HepG2 (cell line): Measurements from ENCODE around the gene SEC11A. TPM values are rescaled to one million over a fixed set of nuclear protein-coding genes. Genes with fewer than 3 reads are reported as not detected.

Experiments used
- ATAC-seq: fragments of 200-7000 bp; cut with Tn5 transposase; 3 replicates; pipeline ENCODE4 v1.9.1; 2020; ENCODE audit warnings: mild to moderate bottlenecking, moderate library complexity
- BruUV-seq: library from RNA; stranded (reverse); fragments of 400-500 nt; replicated peaks from 2 replicates; lab custom pipeline; 2021; lab: Mats Ljungman, UMichigan
- CTCF ChIA-PET: fragments of 300-600 bp; formaldehyde crosslinking; extraction: SDS; loops from one replicate; lab custom pipeline; 2021; ENCODE audit warnings: low total read pairs, inconsistent platforms, low intra/inter-chr PET ratio; lab: Yijun Ruan, JAX
- POLR2A ChIA-PET: fragments of 350-600 bp; sonication (Branson Sonifier 250); formaldehyde crosslinking; loops from one replicate; lab custom pipeline; 2020; ENCODE audit warnings: antibody characterized with exemption, inconsistent platforms; lab: Yijun Ruan, JAX
- DNase-seq: peaks from one replicate; pipeline ENCODE4 v3.0.0-alpha.2; 2015; ENCODE audit warnings: low spot score
- FAIRE-seq: peaks from 3 replicates; lab custom pipeline; 2011; peaks lifted over from hg19 to GRCh38; lab: Jason Lieb, UNC
- H2AFZ ChIP-seq: one replicate; pipeline ENCODE4 v1.6.1; 2011; ENCODE audit warnings: low read length, inconsistent platforms
- H3K27ac ChIP-seq: fragments of 300-600 bp; 3 replicates; pipeline ENCODE4 v1.8.0; 2011; ENCODE audit warnings: mixed run types, mild to moderate bottlenecking, mixed read lengths, low read length, inconsistent platforms; ENCODE audit not compliant: insufficient read depth; ENCODE audit errors: extremely low read length
- H3K27me3 ChIP-seq, 2 experiments: fragments of 200-600 bp in 1 of 2; 2 replicates in 1 of 2; 3 replicates in 1 of 2; pipeline versions ENCODE4 v1.6.0 to v1.8.0; 2011; ENCODE audit warnings: low read length in 2 of 2, mild to moderate bottlenecking in 2 of 2, moderate library complexity in 2 of 2, inconsistent platforms in 1 of 2; ENCODE audit not compliant: insufficient read depth in 2 of 2, control insufficient read depth in 1 of 2
- H3K36me3 ChIP-seq, 2 experiments: fragments of 200-600 bp in 1 of 2; replicated peaks in 1 of 2; 2 replicates in 1 of 2; 3 replicates in 1 of 2; pipeline versions ENCODE4 v1.5.1 to v1.8.0; 2011; ENCODE audit warnings: low read length in 2 of 2, inconsistent platforms in 1 of 2; ENCODE audit not compliant: insufficient read depth in 2 of 2, control insufficient read depth in 1 of 2
- H3K4me1 ChIP-seq: 2 replicates; pipeline ENCODE4 v1.5.1; 2012; ENCODE audit warnings: low read length, inconsistent platforms; ENCODE audit not compliant: insufficient read depth
- H3K4me2 ChIP-seq: 2 replicates; pipeline ENCODE4 v1.6.0; 2011; ENCODE audit warnings: low read depth, low read length, inconsistent platforms
- H3K4me3 ChIP-seq, 3 experiments: fragments of 200-600 bp in 1 of 3; sonication (generic), shearing (Covaris generic) in 1 of 3; replicated peaks in 1 of 3; 2 replicates each; pipeline ENCODE4 v1.5.1; 2011 to 2016; ENCODE audit warnings: low read length in 3 of 3, inconsistent platforms in 2 of 3, low read depth in 2 of 3, mild to moderate bottlenecking in 2 of 3, control low read depth in 1 of 3, mixed read lengths in 1 of 3; ENCODE audit not compliant: insufficient read depth in 1 of 3
- H3K79me2 ChIP-seq: one replicate; pipeline ENCODE4 v1.6.1; 2011; ENCODE audit warnings: low read length, inconsistent platforms; ENCODE audit not compliant: insufficient read depth
- H3K9ac ChIP-seq: 2 replicates; pipeline ENCODE4 v1.6.0; 2011; ENCODE audit warnings: mild to moderate bottlenecking, low read depth, low read length, inconsistent platforms; ENCODE audit not compliant: insufficient read depth
- H3K9me3 ChIP-seq: 2 replicates; pipeline ENCODE4 v1.5.1; 2012; ENCODE audit warnings: mild to moderate bottlenecking, low read length
- H4K20me1 ChIP-seq: 2 replicates; pipeline ENCODE4 v1.6.0; 2011; ENCODE audit warnings: inconsistent platforms, mild to moderate bottlenecking, low read length, moderate library complexity; ENCODE audit not compliant: insufficient read depth
- AGO1 ChIP-seq: fragments of 200-400 bp; formaldehyde crosslinking; IDR thresholded peaks from 2 replicates; pipeline ENCODE4 v1.6.1; 2017; ENCODE audit warnings: mild to moderate bottlenecking, low read depth, low read length, moderate library complexity; ENCODE audit not compliant: poor library complexity, severe bottlenecking
- DPF2 ChIP-seq: sonication (generic); formaldehyde crosslinking; IDR thresholded peaks from 2 replicates; pipeline ENCODE4 v1.4.0; 2020; ENCODE audit warnings: mild to moderate bottlenecking, low read depth, missing genetic modification reagents, borderline replicate concordance
- GMEB1 ChIP-seq: sonication (generic); formaldehyde crosslinking; IDR thresholded peaks from 2 replicates; pipeline ENCODE4 v1.5.1; 2020; ENCODE audit warnings: missing genetic modification reagents, mild to moderate bottlenecking, borderline replicate concordance
- GPBP1L1 ChIP-seq: sonication (generic); formaldehyde crosslinking; IDR thresholded peaks from 2 replicates; pipeline ENCODE4 v1.5.0; 2020; ENCODE audit warnings: mild to moderate bottlenecking, missing genetic modification reagents
- IKZF4 ChIP-seq: sonication (generic); formaldehyde crosslinking; IDR thresholded peaks from 2 replicates; pipeline ENCODE4 v1.5.1; 2020; ENCODE audit warnings: borderline replicate concordance, mild to moderate bottlenecking, low read depth, missing genetic modification reagents; ENCODE audit errors: not compliant biosample characterization
- MBNL3 ChIP-seq: fragments of 250-450 bp; sonication (Bioruptor Pico); conservative IDR thresholded peaks from 2 replicates; pipeline ENCODE4 v1.8.0; 2022; ENCODE audit warnings: mild to moderate bottlenecking, inconsistent platforms
- ONECUT2 ChIP-seq: sonication (generic); formaldehyde crosslinking; IDR thresholded peaks from 2 replicates; pipeline ENCODE4 v1.4.0; 2020; ENCODE audit warnings: missing genetic modification reagents
- SMAD9 ChIP-seq: sonication (generic); formaldehyde crosslinking; IDR thresholded peaks from 2 replicates; pipeline ENCODE4 v1.5.1; 2020; ENCODE audit warnings: mild to moderate bottlenecking, missing genetic modification reagents
- TP53 ChIP-seq: sonication (generic); formaldehyde crosslinking; conservative IDR thresholded peaks from 2 replicates; pipeline ENCODE4 v1.4.0; 2020; ENCODE audit warnings: missing genetic modification reagents
- ZBTB10 ChIP-seq: sonication (generic); formaldehyde crosslinking; IDR thresholded peaks from 2 replicates; pipeline ENCODE4 v1.4.0; 2020; ENCODE audit warnings: missing genetic modification reagents, borderline replicate concordance
- ZFX ChIP-seq: sonication (generic); formaldehyde crosslinking; IDR thresholded peaks from 2 replicates; pipeline ENCODE4 v1.4.0; 2020; ENCODE audit warnings: mild to moderate bottlenecking, low read depth, missing genetic modification reagents, moderate library complexity
- ZNF101 ChIP-seq: sonication (generic); formaldehyde crosslinking; IDR thresholded peaks from 2 replicates; pipeline ENCODE4 v1.4.0; 2020; ENCODE audit warnings: mild to moderate bottlenecking, low read depth, missing genetic modification reagents, borderline replicate concordance
- ZNF256 ChIP-seq: sonication (generic); formaldehyde crosslinking; conservative IDR thresholded peaks from 2 replicates; pipeline ENCODE4 v1.4.0; 2020; ENCODE audit warnings: missing genetic modification reagents
- ZNF280B ChIP-seq: sonication (generic); formaldehyde crosslinking; IDR thresholded peaks from 2 replicates; pipeline ENCODE4 v1.5.0; 2020; ENCODE audit warnings: missing genetic modification reagents, mild to moderate bottlenecking, borderline replicate concordance
- WGBS: methylation state at CpG from one replicate; pipeline ENCODE4 v1.1.6; 2017; ENCODE audit warnings: low lambda C conversion rate; 5-methylcytosine and 5-hydroxymethylcytosine counted together
- in situ Hi-C: cut with HindIII; loops from 2 replicates; pipeline ENCODE4 v1.10.0; 2017; ENCODE audit warnings: low pct_unique_long_range_greater_than_20kb; ENCODE audit not compliant: extremely low pct_ligation_motif_present
- intact Hi-C: fragments of 100-400 bp; cut with micrococcal nuclease; formaldehyde crosslinking; loops from one replicate; pipeline ENCODE4 v1.10.0; 2022; ENCODE audit not compliant: unreplicated experiment
- polyA plus RNA-seq, 8 experiments: library from polyadenylated mRNA; depleted of rRNA in 3 of 8; stranded (reverse) in 7 of 8; unstranded in 1 of 8; fragments of >200 nt; fragmentation: Illumina TruSeq in 4 of 8; extraction: Trizol in 4 of 8; gene quantifications; 2 replicates each; pipeline versions ENCODE4 v1.2.1 to v1.2.3, GENCODE V29; 2011 to 2016; ENCODE audit warnings: low read depth in 4 of 8, missing spikeins in 1 of 8, mixed read lengths in 1 of 8; ENCODE audit not compliant: insufficient read depth in 1 of 8
- total RNA-seq, 5 experiments: library from RNA; depleted of rRNA; stranded (reverse); fragments of >200 nt; fragmentation: Illumina TruSeq; extraction: Trizol; gene quantifications; 2 replicates each; pipeline ENCODE4 v1.2.3, GENCODE V29; 2016; ENCODE audit warnings: low read depth in 1 of 5

The SEC11A gene
- total and polyA plus RNA-seq, 2 of the 13 experiments (the other 11 are each of a cell fraction or from before 2014, with no cell fraction given): 141 to 230 TPM

- BruUV-seq: no TSS peak
- peak overlapping the region; percentile 98 for H3K27ac ChIP-seq
- peaks cover 44% of the 10 kb centered on the region for H3K4me1 ChIP-seq
- no peaks in the 10 kb centered on the region; a peak in 1 of 5 replicates for H3K36me3 ChIP-seq
- no peaks in the 10 kb centered on the region for H3K9me3 ChIP-seq
- H3K9ac ChIP-seq: peak overlapping the region; percentile 89
- ChIA-PET POLR2A (interaction anchor here (0.9 to 2.4 kb wide), 4 partner anchors 12 to 148 kb away, joined by 3 to 17 read pairs (median 6); partner anchors contain the start of gene SEC11A), CTCF (no interaction called here)
- peaks cover 40% of the 10 kb centered on the region for H3K79me2 ChIP-seq
- peak overlapping the region; percentile 90 for H3K4me2 ChIP-seq
- peak overlapping the region; percentile 64 to 81 (median 76) for H3K4me3 ChIP-seq
- in situ Hi-C loops (no loop called here), intact Hi-C loops (loop anchor here (2.0 to 10.0 kb wide), 4 partner anchors 31 to 165 kb away; partner anchors contain the start of gene SEC11A)
- H4K20me1 ChIP-seq: peaks cover 14% of the 10 kb centered on the region
- peak; percentile 79 for ATAC-seq
- no peak overlapping the region for H2AFZ ChIP-seq
- DNase-seq: peak; percentile 63
- WGBS: under 1% methylated on average over 20 of the region's 46 CpGs
- no peak for FAIRE-seq
- H3K27me3 ChIP-seq: no peaks in the 10 kb centered on the region; a peak in 2 of 5 replicates
- TF ChIP-seq ZNF256 (CRISPR knock-in tag): peak; percentile 34; the same call in 1 of the 2 replicates
- no peak for TF ChIP-seq ZBTB10 (CRISPR knock-in tag)
- TF ChIP-seq ZNF101 (CRISPR knock-in tag): no peak
- TF ChIP-seq MBNL3 (CRISPR knock-in tag): no peak
- peak; percentile 83 for TF ChIP-seq IKZF4 (CRISPR knock-in tag)
- peak; percentile 49 for TF ChIP-seq AGO1
- TF ChIP-seq ZFX: peak; percentile 91
- peak; percentile 65; the same call in 1 of the 2 replicates for TF ChIP-seq ZNF280B (CRISPR knock-in tag)
- no peak for TF ChIP-seq ONECUT2
- no peak for TF ChIP-seq TP53 (CRISPR knock-in tag)
- no peak for TF ChIP-seq GPBP1L1 (CRISPR knock-in tag)
- TF ChIP-seq GMEB1 (CRISPR knock-in tag): peak; percentile 51; the same call in 1 of the 2 replicates
- no peak for TF ChIP-seq SMAD9 (CRISPR knock-in tag)
- no peak for TF ChIP-seq DPF2
Observed at GRCh38 chr15:84747416-84748273, 31.7 kb upstream of the SEC11A start.
